SU-DHL-6 (cell line): Measurements from ENCODE around the gene CGN.

Source experiments
- H2AFZ ChIP-seq: fragments of 200-600 bp; sonication (generic); 2 replicates; pipeline ENCODE4 v1.6.1; 2014; ENCODE audit warnings: low read depth, mild to moderate bottlenecking, moderate library complexity, mixed read lengths, antibody characterized with exemption, low read length; ENCODE audit not compliant: severe bottlenecking
- H3F3A ChIP-seq: fragments of 200-600 bp; shearing (Covaris generic); 2 replicates; pipeline ENCODE4 v1.6.0; 2016; ENCODE audit warnings: antibody characterized with exemption, mild to moderate bottlenecking; ENCODE audit not compliant: insufficient read depth
- H3K27ac ChIP-seq: fragments of 200-600 bp; sonication (generic); 2 replicates; pipeline ENCODE4 v1.5.1; 2016; ENCODE audit warnings: low read depth, mild to moderate bottlenecking, low read length, moderate library complexity, mixed read lengths
- H3K27me3 ChIP-seq: fragments of 200-600 bp; sonication (generic), shearing (Covaris generic); 2 replicates; pipeline ENCODE4 v1.6.0; 2014; ENCODE audit warnings: mild to moderate bottlenecking, low read length
- H3K36me3 ChIP-seq: fragments of 200-600 bp; sonication (generic); 2 replicates; pipeline ENCODE4 v1.6.1; 2014; ENCODE audit warnings: mild to moderate bottlenecking, low read length, mixed read lengths
- H3K4me2 ChIP-seq: fragments of 300-600, 200-600 bp; shearing (Covaris generic), sonication (generic); 2 replicates; pipeline ENCODE4 v1.6.0; 2014; ENCODE audit warnings: low read length, low read depth, mild to moderate bottlenecking; ENCODE audit not compliant: poor library complexity, severe bottlenecking
- H3K4me3 ChIP-seq: fragments of 200-600 bp; sonication (generic); 2 replicates; pipeline ENCODE4 v1.5.1; 2014; ENCODE audit warnings: antibody characterized with exemption, low read length, mild to moderate bottlenecking, mixed read lengths; ENCODE audit not compliant: insufficient read depth, poor library complexity, severe bottlenecking
- H3K79me2 ChIP-seq: fragments of 200-600 bp; sonication (generic); 2 replicates; pipeline ENCODE4 v1.6.1; 2014; ENCODE audit warnings: mild to moderate bottlenecking, low read length, moderate library complexity; ENCODE audit not compliant: insufficient read depth
- H3K9ac ChIP-seq: fragments of 200-600 bp; sonication (generic); 2 replicates; pipeline ENCODE4 v1.7.0; 2014; ENCODE audit warnings: mild to moderate bottlenecking, low read length
- H3K9me2 ChIP-seq: fragments of 200-600 bp; sonication (generic); replicated peaks from 2 replicates; pipeline ENCODE4 v1.6.1; 2014; ENCODE audit warnings: low read length; ENCODE audit not compliant: insufficient read depth
- H3K9me3 ChIP-seq: fragments of 200-600 bp; sonication (generic); 2 replicates; pipeline ENCODE4 v1.6.1; 2014; ENCODE audit warnings: low read length, mixed read lengths; ENCODE audit not compliant: insufficient read depth
- H4K20me1 ChIP-seq: fragments of 200-600 bp; sonication (generic); 2 replicates; pipeline ENCODE4 v1.6.1; 2014; ENCODE audit warnings: low read depth, mild to moderate bottlenecking, antibody characterized with exemption, low read length, moderate library complexity, mixed read lengths
- CTCF ChIP-seq: fragments of 200-600 bp; sonication (generic); IDR thresholded peaks from one replicate; pipeline ENCODE4 v1.5.1; 2017; ENCODE audit warnings: antibody characterized with exemption, mild to moderate bottlenecking, low read length, moderate library complexity; ENCODE audit not compliant: insufficient read depth, poor library complexity, severe bottlenecking
- EZH2phosphoT487 ChIP-seq: fragments of 200-600 bp; sonication (generic), shearing (Covaris generic); conservative IDR thresholded peaks from 2 replicates; pipeline ENCODE4 v1.6.1; 2018; ENCODE audit warnings: mild to moderate bottlenecking, antibody characterized with exemption, low read length, moderate library complexity, mixed read lengths

CGN gene

GRCh38 chr1:151535326-151536271, 24.4 kb downstream of the CGN start:
- no peak for TF ChIP-seq CTCF
- TF ChIP-seq EZH2phosphoT487 = no peak

GRCh38 chr1:151536499-151536898, 25.3 kb downstream of the CGN start:
- Histone ChIP-seq H3K36me3 (no peaks in the 10 kb centered on the region), H3K4me2 (no peak overlapping the region), H4K20me1 (no peaks in the 10 kb centered on the region), H3K9me3 (no peaks in the 10 kb centered on the region), H3K9ac (no peak overlapping the region), H3K27ac (no peak overlapping the region), H3K4me3 (no peak overlapping the region), H3K79me2 (no peaks in the 10 kb centered on the region), H3F3A (no peaks in the 10 kb centered on the region), H3K27me3 (no peaks in the 10 kb centered on the region), H2AFZ (no peak overlapping the region), H3K9me2 (no peaks in the 10 kb centered on the region)
- TF ChIP-seq CTCF = no peak

More at GRCh38 chr1:151535326-151536271, 24.4 kb downstream of the CGN start:
- Histone ChIP-seq H3K36me3 (no peaks in the 10 kb centered on the region), H3K27me3 (no peaks in the 10 kb centered on the region), H3K27ac (no peak overlapping the region), H3K9me2 (no peaks in the 10 kb centered on the region), H4K20me1 (no peaks in the 10 kb centered on the region), H3F3A (no peaks in the 10 kb centered on the region), H3K4me2 (no peak overlapping the region), H2AFZ (no peak overlapping the region), H3K9ac (no peak overlapping the region), H3K4me3 (no peak overlapping the region), H3K9me3 (no peaks in the 10 kb centered on the region), H3K79me2 (no peaks in the 10 kb centered on the region)

GRCh38 chr1:151537112-151537511, 25.9 kb downstream of the CGN start:
- H3K27ac ChIP-seq = no peak overlapping the region

More at GRCh38 chr1:151537112-151537511, 25.9 kb downstream of the CGN start:
- H3K9ac ChIP-seq = no peak overlapping the region
- no peaks in the 10 kb centered on the region for H3K36me3 ChIP-seq
- H3K9me3 ChIP-seq = no peaks in the 10 kb centered on the region
- H3K79me2 ChIP-seq = no peaks in the 10 kb centered on the region
- H3K27me3 ChIP-seq = no peaks in the 10 kb centered on the region
- H3F3A ChIP-seq = no peaks in the 10 kb centered on the region
- H3K9me2 ChIP-seq = no peaks in the 10 kb centered on the region
- H3K4me2 ChIP-seq = no peak overlapping the region
- no peak for TF ChIP-seq EZH2phosphoT487
- no peak for TF ChIP-seq CTCF
- H4K20me1 ChIP-seq = no peaks in the 10 kb centered on the region
- no peak overlapping the region for H2AFZ ChIP-seq
- no peak overlapping the region for H3K4me3 ChIP-seq
